HL-60 (cell line): ENCODE measurements around the gene NPHP4.

Source experiments
- DNase-seq, 2 experiments: peaks; one replicate each; pipeline ENCODE4 v3.0.0-alpha.2; 2010 to 2020; ENCODE audit warnings: low read depth in 1 of 2, low spot score in 1 of 2
- H3K27ac ChIP-seq: fragments of 250-450 bp; sonication (Bioruptor Pico); replicated peaks from 2 replicates; pipeline ENCODE4 v1.5.1; 2020; ENCODE audit warnings: mild to moderate bottlenecking, moderate library complexity
- H3K27me3 ChIP-seq: fragments of 250-450 bp; sonication (Bioruptor Pico); 2 replicates; pipeline ENCODE4 v1.5.1; 2021; ENCODE audit warnings: mild to moderate bottlenecking, moderate library complexity; ENCODE audit not compliant: insufficient read depth, poor library complexity, severe bottlenecking
- H3K4me3 ChIP-seq: replicated peaks from 2 replicates; pipeline ENCODE4 v1.5.1; 2011; ENCODE audit warnings: mild to moderate bottlenecking, control low read depth, low read length; ENCODE audit not compliant: insufficient read depth
- CTCF ChIP-seq: IDR thresholded peaks from one replicate; pipeline ENCODE4 v1.5.1; 2011; ENCODE audit warnings: low read length, control low read depth, inconsistent platforms; ENCODE audit not compliant: insufficient read depth
- GABPA ChIP-seq: IDR thresholded peaks from 2 replicates; pipeline ENCODE4 v1.6.1; 2012; ENCODE audit warnings: low read depth
- POLR2AphosphoS5 ChIP-seq: IDR thresholded peaks from 2 replicates; pipeline ENCODE4 v1.6.1; 2012; ENCODE audit warnings: low read depth
- SPI1 ChIP-seq: IDR thresholded peaks from 2 replicates; pipeline ENCODE4 v1.6.1; 2012; ENCODE audit warnings: low read depth, mild to moderate bottlenecking, borderline replicate concordance
- TF ChIP-seq, protein P1 (sequence below): IDR thresholded peaks from 2 replicates; pipeline ENCODE4 v1.6.1; 2012; ENCODE audit warnings: low read depth; ENCODE audit not compliant: insufficient replicate concordance

Gene NPHP4

DNA sequence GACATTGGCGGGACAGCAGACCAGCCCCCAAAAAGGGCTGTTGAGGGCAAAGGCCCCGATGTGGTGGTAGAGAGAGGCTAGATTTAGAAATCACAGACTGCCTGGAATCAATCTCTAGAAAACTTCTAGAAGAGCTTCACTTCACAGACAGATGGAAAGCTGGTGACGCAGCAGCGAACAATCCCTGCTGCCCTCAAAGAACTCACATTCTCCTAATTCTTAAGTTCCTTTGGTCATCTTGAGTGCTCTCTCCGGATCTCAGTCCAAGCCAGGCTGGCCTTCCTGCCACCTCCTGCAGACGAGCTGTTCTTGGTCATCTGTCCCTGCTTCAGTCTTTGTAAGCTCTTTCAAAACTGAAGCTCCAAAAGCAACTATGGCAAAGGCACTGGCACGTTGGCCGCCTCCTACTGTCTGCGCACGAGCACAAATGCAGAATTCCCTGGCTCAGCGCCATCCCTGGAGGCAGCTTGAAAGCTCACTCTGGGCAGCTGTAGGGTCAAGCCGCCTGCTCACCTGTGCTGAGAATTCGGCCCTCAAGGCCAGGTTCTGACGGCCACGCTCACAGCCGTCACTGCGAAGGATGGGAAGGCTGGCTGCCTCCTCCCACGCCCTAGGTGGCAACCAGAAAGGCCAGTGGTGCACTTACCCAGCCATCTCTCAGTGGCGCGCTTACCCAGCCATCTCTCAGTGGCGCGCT lies 110.6 kb downstream of the NPHP4 start:
- TF ChIP-seq SPI1 = no peak
- no peak for TF ChIP-seq CTCF
- TF ChIP-seq GABPA = no peak
- TF ChIP-seq, protein P1, sequence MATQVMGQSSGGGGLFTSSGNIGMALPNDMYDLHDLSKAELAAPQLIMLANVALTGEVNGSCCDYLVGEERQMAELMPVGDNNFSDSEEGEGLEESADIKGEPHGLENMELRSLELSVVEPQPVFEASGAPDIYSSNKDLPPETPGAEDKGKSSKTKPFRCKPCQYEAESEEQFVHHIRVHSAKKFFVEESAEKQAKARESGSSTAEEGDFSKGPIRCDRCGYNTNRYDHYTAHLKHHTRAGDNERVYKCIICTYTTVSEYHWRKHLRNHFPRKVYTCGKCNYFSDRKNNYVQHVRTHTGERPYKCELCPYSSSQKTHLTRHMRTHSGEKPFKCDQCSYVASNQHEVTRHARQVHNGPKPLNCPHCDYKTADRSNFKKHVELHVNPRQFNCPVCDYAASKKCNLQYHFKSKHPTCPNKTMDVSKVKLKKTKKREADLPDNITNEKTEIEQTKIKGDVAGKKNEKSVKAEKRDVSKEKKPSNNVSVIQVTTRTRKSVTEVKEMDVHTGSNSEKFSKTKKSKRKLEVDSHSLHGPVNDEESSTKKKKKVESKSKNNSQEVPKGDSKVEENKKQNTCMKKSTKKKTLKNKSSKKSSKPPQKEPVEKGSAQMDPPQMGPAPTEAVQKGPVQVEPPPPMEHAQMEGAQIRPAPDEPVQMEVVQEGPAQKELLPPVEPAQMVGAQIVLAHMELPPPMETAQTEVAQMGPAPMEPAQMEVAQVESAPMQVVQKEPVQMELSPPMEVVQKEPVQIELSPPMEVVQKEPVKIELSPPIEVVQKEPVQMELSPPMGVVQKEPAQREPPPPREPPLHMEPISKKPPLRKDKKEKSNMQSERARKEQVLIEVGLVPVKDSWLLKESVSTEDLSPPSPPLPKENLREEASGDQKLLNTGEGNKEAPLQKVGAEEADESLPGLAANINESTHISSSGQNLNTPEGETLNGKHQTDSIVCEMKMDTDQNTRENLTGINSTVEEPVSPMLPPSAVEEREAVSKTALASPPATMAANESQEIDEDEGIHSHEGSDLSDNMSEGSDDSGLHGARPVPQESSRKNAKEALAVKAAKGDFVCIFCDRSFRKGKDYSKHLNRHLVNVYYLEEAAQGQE = no peak
- no peak for TF ChIP-seq POLR2AphosphoS5
- Histone ChIP-seq H3K27me3 (no peaks in the 10 kb centered on the region), H3K27ac (no peak overlapping the region), H3K4me3 (no peak overlapping the region)
- no peak for DNase-seq

- Histone ChIP-seq H3K27ac (no peak overlapping the region), H3K27me3 (no peaks in the 10 kb centered on the region), H3K4me3 (no peak overlapping the region)
- DNase-seq = no peak
- TF ChIP-seq, protein P1 = no peak
- TF ChIP-seq POLR2AphosphoS5 = no peak
- TF ChIP-seq CTCF = no peak
- TF ChIP-seq SPI1 = no peak
- no peak for TF ChIP-seq GABPA
Measured at GRCh38 chr1:5880630-5881405, 111.4 kb downstream of the NPHP4 start.

GRCh38 chr1:5879421-5879820 lies 112.8 kb downstream of the NPHP4 start:
- Histone ChIP-seq H3K4me3 (no peak overlapping the region), H3K27me3 (no peaks in the 10 kb centered on the region), H3K27ac (no peak overlapping the region)
- TF ChIP-seq CTCF (no peak), GABPA (no peak), POLR2AphosphoS5 (no peak)
- TF ChIP-seq, protein P1 = no peak
- no peak for DNase-seq
